K562 (cell line): Measurements from ENCODE around the gene ERF. TPM values are rescaled to one million over a fixed set of nuclear protein-coding genes. Genes with fewer than 3 reads are reported as not detected.

ENCODE experiments used
- DMBX1 ChIP-seq: fragments of 250-450 bp; sonication (Bioruptor Pico); IDR thresholded peaks from 2 replicates; pipeline ENCODE4 v1.8.0; 2022; ENCODE audit warnings: inconsistent platforms, mild to moderate bottlenecking, moderate library complexity, borderline replicate concordance
- E2F3 ChIP-seq: fragments of 250-450 bp; sonication (Bioruptor Pico); IDR thresholded peaks from 2 replicates; pipeline ENCODE4 v1.4.0; 2020; ENCODE audit warnings: mild to moderate bottlenecking
- FOXA1 ChIP-seq: fragments of 450-650 bp; IDR thresholded peaks from 2 replicates; pipeline ENCODE4 v1.6.1; 2016; ENCODE audit warnings: mild to moderate bottlenecking, borderline replicate concordance
- NCOA2 ChIP-seq, 2 experiments: fragments of 450-650 bp; IDR thresholded peaks; 2 replicates each; pipeline ENCODE4 v1.6.1; 2018; ENCODE audit warnings: mild to moderate bottlenecking in 2 of 2, moderate library complexity in 1 of 2; ENCODE audit not compliant: partially characterized antibody in 2 of 2
- NR2F6 ChIP-seq: fragments of 450-650 bp; formaldehyde crosslinking; IDR thresholded peaks from 2 replicates; pipeline ENCODE4 v1.4.0; 2020; ENCODE audit warnings: mild to moderate bottlenecking
- POLR2A ChIP-seq: fragments of 450-650 bp; conservative IDR thresholded peaks from 2 replicates; pipeline ENCODE4 v1.6.1; 2016
- POLR2AphosphoS5 ChIP-seq: IDR thresholded peaks from 2 replicates; pipeline ENCODE4 v1.6.1; 2011; ENCODE audit warnings: mild to moderate bottlenecking, low read depth, low read length, moderate library complexity; ENCODE audit not compliant: control insufficient read depth, insufficient read depth
- PRPF4 ChIP-seq: fragments of 200-400 bp; formaldehyde crosslinking; IDR thresholded peaks from one replicate; pipeline ENCODE4 v1.6.1; 2017; ENCODE audit warnings: low read length, low read depth, mild to moderate bottlenecking; ENCODE audit not compliant: insufficient read depth, poor library complexity, severe bottlenecking
- REST ChIP-seq, 2 experiments: fragments of 450-650 bp; formaldehyde crosslinking in 1 of 2; IDR thresholded peaks; 2 replicates each; pipeline versions ENCODE4 v1.4.0 to v1.6.1; 2014 to 2020; ENCODE audit warnings: mild to moderate bottlenecking in 2 of 2, borderline replicate concordance in 1 of 2, low read depth in 1 of 2
- TCFL5 ChIP-seq: fragments of 250-450 bp; sonication (Bioruptor Pico); conservative IDR thresholded peaks from 2 replicates; pipeline ENCODE4 v1.6.1; 2021; ENCODE audit warnings: mild to moderate bottlenecking, moderate library complexity, matching md5 sums
- VEZF1 ChIP-seq: fragments of 200-800 bp; sonication (Bioruptor generic); IDR thresholded peaks from 2 replicates; pipeline ENCODE4 v1.6.1; 2017; ENCODE audit warnings: missing genetic modification characterization, missing compliant biosample characterization
- ZC3H8 ChIP-seq: fragments of 450-650 bp; IDR thresholded peaks from 2 replicates; pipeline ENCODE4 v1.6.1; 2017
- ZNF699 ChIP-seq: fragments of 250-450 bp; sonication (Bioruptor Pico); IDR thresholded peaks from 2 replicates; pipeline ENCODE4 v1.8.0; 2021; ENCODE audit warnings: mild to moderate bottlenecking, moderate library complexity; ENCODE audit not compliant: insufficient replicate concordance
- polyA plus RNA-seq, 8 experiments: library from polyadenylated mRNA; depleted of rRNA in 4 of 8; stranded (reverse) in 5 of 8; unstranded in 3 of 8; fragments of >200 nt; fragmentation: Nextera tagmentation in 2 of 8; fragmentation: Illumina TruSeq in 1 of 8; extraction: Ambion mirVana in 2 of 8; extraction: Trizol in 1 of 8; gene quantifications; 2 replicates each; pipeline versions ENCODE4 v1.2.1 to v1.2.3, GENCODE V29; 2011 to 2014; ENCODE audit warnings: inconsistent platforms in 1 of 8, missing spikeins in 1 of 8
- total RNA-seq, 7 experiments: library from RNA; depleted of rRNA in 6 of 7; stranded (reverse); fragments of >200 nt in 6 of 7; fragmentation: Illumina TruSeq in 2 of 7; extraction: Trizol in 2 of 7; gene quantifications; 2 replicates each; pipeline versions ENCODE4 v1.2.1 to v1.2.3, GENCODE V29; 2011 to 2021; ENCODE audit warnings: low replicate concordance in 1 of 7
- TF ChIP-seq, protein P1 (sequence below), 3 experiments: IDR thresholded peaks in 2 of 3; conservative IDR thresholded peaks in 1 of 3; 2 replicates each; pipeline ENCODE4 v1.5.1; 2011 to 2012; ENCODE audit warnings: low read length in 3 of 3, mild to moderate bottlenecking in 3 of 3, control low read depth in 2 of 3, improper control_type of control experiment in 1 of 3, inconsistent platforms in 1 of 3, low read depth in 1 of 3, mixed read lengths in 1 of 3, moderate library complexity in 1 of 3; ENCODE audit not compliant: insufficient read depth in 2 of 3

ERF gene
- total and polyA plus RNA-seq, 9 of the 15 experiments (the other 6 are each of a cell fraction or from before 2014, with no cell fraction given): 0.03 to 75.4 (median 27.0) TPM

DNA sequence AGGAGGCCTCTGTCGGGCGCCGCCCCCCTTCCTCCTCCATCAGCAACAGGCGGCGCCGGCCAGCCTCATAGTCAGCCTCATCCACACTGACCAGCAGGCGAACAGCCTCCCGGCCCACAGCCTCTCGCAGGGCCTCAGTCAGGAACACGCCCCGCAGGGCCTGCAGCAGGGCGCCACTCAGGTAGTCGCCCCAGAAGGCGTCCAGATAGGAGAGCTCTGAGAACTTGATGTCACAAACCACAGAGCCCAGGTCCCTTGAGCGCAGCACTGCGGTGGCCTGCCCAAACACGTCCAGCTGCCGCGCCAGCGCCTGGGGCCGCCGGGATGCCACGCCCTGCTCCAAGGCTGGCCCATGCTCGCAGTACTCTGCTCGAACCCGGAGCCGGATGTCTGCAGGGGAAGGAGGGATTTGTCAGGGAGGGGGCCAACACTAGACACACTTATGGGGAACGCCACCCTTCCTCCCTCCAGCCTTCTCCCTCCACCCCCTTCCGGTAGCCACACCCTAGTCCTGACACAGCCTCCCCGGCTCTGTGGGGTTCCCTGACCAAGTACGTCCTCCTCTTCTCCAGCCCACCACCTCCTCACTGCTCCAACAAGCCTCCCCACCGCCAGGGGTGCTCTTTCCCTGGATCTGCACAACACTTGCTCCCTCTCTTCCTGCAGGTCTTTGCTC is 55.4 kb downstream of the ERF start (continued):
- TF ChIP-seq VEZF1: peak; percentile 56
- no peak for TF ChIP-seq PRPF4
- TF ChIP-seq FOXA1: no peak
- no peak for TF ChIP-seq NR2F6
- TF ChIP-seq ZNF699 (CRISPR knock-in tag): no peak
- no peak for TF ChIP-seq TCFL5
- TF ChIP-seq NCOA2 (IDR thresholded peaks at IDR 0.05; ENCODE audit: partially characterized antibody in 2 of 2): no peak
- no peak for TF ChIP-seq REST (IDR thresholded peaks at IDR 0.05; ENCODE audit: borderline replicate concordance)
- TF ChIP-seq REST (CRISPR knock-in tag; IDR thresholded peaks at IDR 0.05; ENCODE audit: low read depth): no peak
- TF ChIP-seq, protein P1, sequence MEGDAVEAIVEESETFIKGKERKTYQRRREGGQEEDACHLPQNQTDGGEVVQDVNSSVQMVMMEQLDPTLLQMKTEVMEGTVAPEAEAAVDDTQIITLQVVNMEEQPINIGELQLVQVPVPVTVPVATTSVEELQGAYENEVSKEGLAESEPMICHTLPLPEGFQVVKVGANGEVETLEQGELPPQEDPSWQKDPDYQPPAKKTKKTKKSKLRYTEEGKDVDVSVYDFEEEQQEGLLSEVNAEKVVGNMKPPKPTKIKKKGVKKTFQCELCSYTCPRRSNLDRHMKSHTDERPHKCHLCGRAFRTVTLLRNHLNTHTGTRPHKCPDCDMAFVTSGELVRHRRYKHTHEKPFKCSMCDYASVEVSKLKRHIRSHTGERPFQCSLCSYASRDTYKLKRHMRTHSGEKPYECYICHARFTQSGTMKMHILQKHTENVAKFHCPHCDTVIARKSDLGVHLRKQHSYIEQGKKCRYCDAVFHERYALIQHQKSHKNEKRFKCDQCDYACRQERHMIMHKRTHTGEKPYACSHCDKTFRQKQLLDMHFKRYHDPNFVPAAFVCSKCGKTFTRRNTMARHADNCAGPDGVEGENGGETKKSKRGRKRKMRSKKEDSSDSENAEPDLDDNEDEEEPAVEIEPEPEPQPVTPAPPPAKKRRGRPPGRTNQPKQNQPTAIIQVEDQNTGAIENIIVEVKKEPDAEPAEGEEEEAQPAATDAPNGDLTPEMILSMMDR (IDR thresholded peaks at IDR 0.05 in 2 of 3, conservative IDR thresholded peaks at IDR 0.05 in 1 of 3; ENCODE audit: insufficient read depth in 2 of 3, low read depth in 1 of 3, low read length in 3 of 3): peak; percentile 75 to 84 (median 76)
- TF ChIP-seq ZC3H8: peak; percentile 80; the same call in 1 of the 2 replicates
- no peak for TF ChIP-seq DMBX1 (CRISPR knock-in tag)
- TF ChIP-seq POLR2A: no peak
- no peak for TF ChIP-seq E2F3 (CRISPR knock-in tag)
- TF ChIP-seq POLR2AphosphoS5: no peak; the same call in 1 of the 2 replicates
